ENCODE results near the gene OLFML3. TPM values are rescaled to one million over a fixed set of nuclear protein-coding genes. Genes with fewer than 3 reads are reported as not detected.

The OLFML3 gene
- total and polyA plus RNA-seq, 12 donors, result 6.1 to 19.7 (median 11.0) TPM

DNA sequence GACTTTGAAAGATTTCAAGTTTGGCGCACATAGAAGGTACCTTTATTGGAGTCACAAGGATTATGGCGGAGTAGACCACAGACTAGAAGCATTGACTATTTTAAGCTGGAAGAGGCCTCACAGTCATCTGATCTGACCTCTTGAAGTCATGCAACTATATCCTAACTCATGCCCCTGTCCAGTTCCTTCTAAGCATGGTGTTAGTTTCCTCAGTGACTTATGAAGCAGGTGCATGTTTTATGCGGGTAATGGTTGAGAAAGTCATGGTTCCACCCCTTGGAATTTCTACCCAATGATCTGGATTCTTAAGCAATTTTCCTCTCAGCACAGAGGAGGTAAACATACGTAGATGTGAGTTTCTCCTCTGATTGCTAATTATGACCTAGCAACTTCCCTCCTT lies 11.7 kb downstream of the OLFML3 start:
- H3K27me3 ChIP-seq, result no peaks in the 10 kb centered on the region
- TF ChIP-seq, protein P1, sequence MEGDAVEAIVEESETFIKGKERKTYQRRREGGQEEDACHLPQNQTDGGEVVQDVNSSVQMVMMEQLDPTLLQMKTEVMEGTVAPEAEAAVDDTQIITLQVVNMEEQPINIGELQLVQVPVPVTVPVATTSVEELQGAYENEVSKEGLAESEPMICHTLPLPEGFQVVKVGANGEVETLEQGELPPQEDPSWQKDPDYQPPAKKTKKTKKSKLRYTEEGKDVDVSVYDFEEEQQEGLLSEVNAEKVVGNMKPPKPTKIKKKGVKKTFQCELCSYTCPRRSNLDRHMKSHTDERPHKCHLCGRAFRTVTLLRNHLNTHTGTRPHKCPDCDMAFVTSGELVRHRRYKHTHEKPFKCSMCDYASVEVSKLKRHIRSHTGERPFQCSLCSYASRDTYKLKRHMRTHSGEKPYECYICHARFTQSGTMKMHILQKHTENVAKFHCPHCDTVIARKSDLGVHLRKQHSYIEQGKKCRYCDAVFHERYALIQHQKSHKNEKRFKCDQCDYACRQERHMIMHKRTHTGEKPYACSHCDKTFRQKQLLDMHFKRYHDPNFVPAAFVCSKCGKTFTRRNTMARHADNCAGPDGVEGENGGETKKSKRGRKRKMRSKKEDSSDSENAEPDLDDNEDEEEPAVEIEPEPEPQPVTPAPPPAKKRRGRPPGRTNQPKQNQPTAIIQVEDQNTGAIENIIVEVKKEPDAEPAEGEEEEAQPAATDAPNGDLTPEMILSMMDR (IDR thresholded peaks at IDR 0.05), result no peak
- intact Hi-C loops (cut with DNase I), result no loop called here
- no peak overlapping the region for H3K27ac ChIP-seq
- WGBS, 2 donors, result 93% methylated on average over 4 of the region's 4 CpGs
- H3K36me3 ChIP-seq, result no peaks in the 10 kb centered on the region
- no peak for DNase-seq
- no peaks in the 10 kb centered on the region for H3K4me1 ChIP-seq
- H3K4me3 ChIP-seq, result no peak overlapping the region
- peaks cover 0 to 21% (median 15%) of the 10 kb centered on the region in 11 donors for H3K9me3 ChIP-seq
- no peak for ATAC-seq

- TF ChIP-seq, protein P1 (IDR thresholded peaks at IDR 0.05), result no peak
- Histone ChIP-seq H3K27me3 (no peaks in the 10 kb centered on the region), H3K4me3 (no peak overlapping the region), H3K9me3 (peaks cover 0 to 27% (median 15%) of the 10 kb centered on the region in 11 donors), H3K27ac (no peak overlapping the region), H3K4me1 (no peaks in the 10 kb centered on the region), H3K36me3 (no peaks in the 10 kb centered on the region)
- intact Hi-C loops (cut with DNase I), result no loop called here
- no peak for ATAC-seq
- no peak for DNase-seq
- WGBS, 2 donors, result 86 to 87% methylated on average over 5 of the region's 5 CpGs
These were observed 12.3 kb downstream of the OLFML3 start for GRCh38 chr1:113991467-113991997.

DNA sequence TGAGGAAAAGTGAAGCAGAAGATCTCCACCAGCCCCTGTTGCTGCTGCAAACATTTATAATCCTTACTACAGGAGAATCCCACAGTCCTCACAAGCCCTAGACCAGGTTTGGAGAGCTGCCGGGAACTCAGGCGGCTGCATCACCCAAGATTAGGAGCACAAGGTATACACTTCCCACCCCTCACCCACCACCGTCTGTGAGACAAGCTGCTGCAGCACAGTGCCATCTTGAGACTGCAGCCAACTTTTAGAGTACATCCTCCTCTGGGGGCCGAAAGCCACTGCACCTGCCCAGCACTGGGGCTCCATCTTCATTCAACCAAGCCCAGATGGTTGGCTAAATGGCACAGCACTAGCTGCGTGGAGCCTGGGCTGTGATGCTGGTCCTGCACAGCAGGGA lies 13.8 kb downstream of the OLFML3 start:
- ATAC-seq (no peak), DNase-seq (no peak)
- intact Hi-C loops (cut with DNase I), result no loop called here
- TF ChIP-seq, protein P1 (IDR thresholded peaks at IDR 0.05), result no peak
- Histone ChIP-seq H3K4me1 (peaks cover 0 to 4% (median 0%) of the 10 kb centered on the region in 9 donors), H3K27ac (no peak overlapping the region), H3K9me3 (peaks cover 0 to 29% (median 15%) of the 10 kb centered on the region in 11 donors), H3K27me3 (no peaks in the 10 kb centered on the region), H3K36me3 (no peaks in the 10 kb centered on the region), H3K4me3 (no peak overlapping the region)
- 92 to 98% methylated on average over 5 of the region's 5 CpGs for WGBS, 2 donors

DNA sequence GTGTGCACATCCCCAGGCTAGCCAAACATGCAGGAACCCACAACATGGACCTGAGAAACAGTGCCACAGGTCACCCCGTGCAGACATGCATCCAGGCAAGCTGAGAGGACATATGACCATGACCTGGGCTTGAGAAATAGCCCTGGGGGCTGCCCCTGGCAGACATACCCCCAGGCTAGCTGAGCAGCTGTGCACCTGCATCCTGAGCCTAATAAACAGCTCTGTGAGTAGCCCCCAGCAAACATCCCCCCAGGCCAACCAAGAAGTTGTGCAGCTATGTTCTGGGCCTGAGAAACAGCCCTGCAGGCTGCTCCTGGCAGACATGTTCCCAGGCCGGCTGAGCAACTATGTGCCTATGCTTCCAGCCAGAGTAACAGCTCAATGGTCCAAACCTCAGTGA lies 14.5 kb downstream of the OLFML3 start:
- no peaks in the 10 kb centered on the region for H3K36me3 ChIP-seq
- no peak overlapping the region for H3K4me3 ChIP-seq
- TF ChIP-seq, protein P1 (IDR thresholded peaks at IDR 0.05), result no peak
- H3K27me3 ChIP-seq, result no peaks in the 10 kb centered on the region
- intact Hi-C loops (cut with DNase I), result no loop called here
- 90 to 93% methylated on average over 2 of the region's 2 CpGs for WGBS, 2 donors
- peaks cover 0 to 29% (median 15%) of the 10 kb centered on the region in 11 donors for H3K9me3 ChIP-seq
- ATAC-seq, result no peak
- no peak overlapping the region for H3K27ac ChIP-seq
- peaks cover 0 to 7% (median 0%) of the 10 kb centered on the region in 9 donors for H3K4me1 ChIP-seq
- no peak for DNase-seq
